Endothelial cell of umbilical vein (primary cell): ENCODE results near the gene SIX5. TPM values are rescaled to one million over a fixed set of nuclear protein-coding genes. Genes with fewer than 3 reads are reported as not detected.

Source experiments
- BruUV-seq: library from RNA; stranded (reverse); fragments of 400-500 nt; replicated peaks from 2 replicates; lab custom pipeline; 2021; lab: Mats Ljungman, UMichigan
- CTCF ChIA-PET: fragments of 300-600, 350-600 bp; sonication (Branson Sonifier 250); formaldehyde crosslinking; loops from one replicate; lab custom pipeline; 2021; ENCODE audit warnings: antibody characterized with exemption, inconsistent platforms; lab: Charles Lee
- POLR2A ChIA-PET: fragments of 300-600, 350-600 bp; sonication (Branson Sonifier 250); formaldehyde crosslinking; loops from one replicate; lab custom pipeline; 2021; ENCODE audit warnings: antibody characterized with exemption, inconsistent platforms; lab: Charles Lee
- DNase-seq: peaks from one replicate; pipeline ENCODE4 v3.0.0-alpha.2; 2011; ENCODE audit warnings: low read depth, low spot score
- FAIRE-seq: peaks from 2 replicates; lab custom pipeline; 2011; peaks lifted over from hg19 to GRCh38; lab: Jason Lieb, UNC
- H2AFZ ChIP-seq: 2 replicates; pipeline ENCODE4 v1.6.0; 2012; ENCODE audit warnings: low read depth, low read length, control low read depth, inconsistent platforms
- H3K27ac ChIP-seq: 2 replicates; pipeline ENCODE4 v1.5.1; 2011; ENCODE audit warnings: low read depth, mild to moderate bottlenecking, control low read depth, low read length, moderate library complexity; ENCODE audit not compliant: insufficient read depth
- H3K27me3 ChIP-seq, 2 experiments: 2 replicates each; pipeline versions ENCODE4 v1.6.0 to v1.6.1; 2011; ENCODE audit warnings: low read length in 2 of 2, mixed read lengths in 1 of 2; ENCODE audit not compliant: control insufficient read depth in 2 of 2, insufficient read depth in 2 of 2
- H3K36me3 ChIP-seq, 2 experiments: 2 replicates in 1 of 2; 3 replicates in 1 of 2; pipeline ENCODE4 v1.5.1; 2011; ENCODE audit warnings: low read length in 2 of 2, mild to moderate bottlenecking in 1 of 2, moderate library complexity in 1 of 2; ENCODE audit not compliant: control insufficient read depth in 2 of 2, insufficient read depth in 2 of 2; ENCODE audit errors: extremely low read depth in 1 of 2
- H3K4me1 ChIP-seq: 3 replicates; pipeline ENCODE4 v1.5.1; 2011; ENCODE audit warnings: mild to moderate bottlenecking, low read length; ENCODE audit not compliant: control insufficient read depth, insufficient read depth; ENCODE audit errors: extremely low read depth
- H3K4me2 ChIP-seq: 2 replicates; pipeline ENCODE4 v1.6.1; 2011; ENCODE audit warnings: low read length, control low read depth, mixed read lengths; ENCODE audit not compliant: insufficient read depth
- H3K4me3 ChIP-seq, 3 experiments: fragments of 200-600 bp in 1 of 3; sonication (generic), shearing (Covaris generic) in 1 of 3; replicated peaks in 1 of 3; 2 replicates each; pipeline ENCODE4 v1.5.1; 2011 to 2016; ENCODE audit warnings: control low read depth in 3 of 3, low read length in 3 of 3, mild to moderate bottlenecking in 2 of 3, inconsistent platforms in 1 of 3, low read depth in 1 of 3, moderate library complexity in 1 of 3; ENCODE audit not compliant: insufficient read depth in 1 of 3
- H3K79me2 ChIP-seq: 2 replicates; pipeline ENCODE4 v1.6.0; 2012; ENCODE audit warnings: low read length, inconsistent platforms; ENCODE audit not compliant: control insufficient read depth, insufficient read depth
- H3K9ac ChIP-seq: replicated peaks from 2 replicates; pipeline ENCODE3; 2011; ENCODE audit warnings: low read length, control low read depth; ENCODE audit not compliant: insufficient read depth; ENCODE audit errors: extremely low read depth
- H3K9me1 ChIP-seq: replicated peaks from 3 replicates; pipeline ENCODE4 v1.6.0; 2011; ENCODE audit warnings: mild to moderate bottlenecking, low read length; ENCODE audit not compliant: control insufficient read depth, insufficient read depth; ENCODE audit errors: extremely low read depth
- H3K9me3 ChIP-seq: replicated peaks from 2 replicates; pipeline ENCODE4 v1.5.1; 2012; ENCODE audit warnings: low read length, inconsistent platforms; ENCODE audit not compliant: control insufficient read depth, insufficient read depth
- H4K20me1 ChIP-seq: replicated peaks from 2 replicates; pipeline ENCODE3; 2011; ENCODE audit warnings: mild to moderate bottlenecking, low read length; ENCODE audit not compliant: control insufficient read depth, insufficient read depth; ENCODE audit errors: extremely low read depth
- CTCF ChIP-seq, 2 donors: IDR thresholded peaks; 1 replicate in 1 of 2; 2 replicates in 1 of 2; pipeline ENCODE4 v1.5.1; 2011; ENCODE audit warnings: low read length in 2 of 2, mild to moderate bottlenecking in 2 of 2, moderate library complexity in 2 of 2, control low read depth in 1 of 2, inconsistent platforms in 1 of 2, low read depth in 1 of 2; ENCODE audit not compliant: insufficient read depth in 1 of 2; ENCODE audit errors: extremely low read depth in 1 of 2
- EZH2 ChIP-seq: IDR thresholded peaks from 2 replicates; pipeline ENCODE4 v1.6.1; 2012; ENCODE audit warnings: borderline replicate concordance, low read depth, mild to moderate bottlenecking, moderate library complexity, low read length, inconsistent platforms; ENCODE audit not compliant: severe bottlenecking
- FOS ChIP-seq: IDR thresholded peaks from 2 replicates; pipeline ENCODE4 v1.6.1; 2011; ENCODE audit warnings: mild to moderate bottlenecking, low read length, moderate library complexity, borderline replicate concordance; ENCODE audit not compliant: insufficient read depth
- GATA2 ChIP-seq: IDR thresholded peaks from 2 replicates; pipeline ENCODE4 v1.7.0; 2011; ENCODE audit warnings: low read depth, mild to moderate bottlenecking, moderate library complexity, mixed read lengths, low read length; ENCODE audit not compliant: insufficient read length, insufficient read depth
- JUN ChIP-seq: IDR thresholded peaks from 2 replicates; pipeline ENCODE4 v1.6.1; 2011; ENCODE audit warnings: borderline replicate concordance, low read depth; ENCODE audit not compliant: insufficient read length, insufficient read depth
- MYC ChIP-seq: IDR thresholded peaks from one replicate; pipeline ENCODE4 v1.6.1; 2011; ENCODE audit warnings: mild to moderate bottlenecking, low read depth, low read length
- POLR2A ChIP-seq: IDR thresholded peaks from 2 replicates; pipeline ENCODE4 v1.6.1; 2012; ENCODE audit warnings: low read depth, mild to moderate bottlenecking, control low read depth, low read length
- POLR2AphosphoS5 ChIP-seq: IDR thresholded peaks from 2 replicates; pipeline ENCODE4 v1.6.1; 2012; ENCODE audit warnings: low read depth, mild to moderate bottlenecking, control low read depth, low read length, moderate library complexity; ENCODE audit not compliant: insufficient read depth
- dilution Hi-C: fragments of 300-500 bp; cut with MboI; formaldehyde crosslinking; loops from one replicate; pipeline ENCODE4 v1.15.0; 2019; ENCODE audit warnings: low sequenced_read_pairs; ENCODE audit not compliant: extremely low pct_ligation_motif_present
- intact Hi-C: fragments of 100-400 bp; cut with micrococcal nuclease; formaldehyde crosslinking; loops from one replicate; pipeline ENCODE4 v1.10.0; 2022
- polyA plus RNA-seq, 4 experiments: library from polyadenylated mRNA; depleted of rRNA in 3 of 4; stranded (reverse) in 3 of 4; unstranded in 1 of 4; fragments of >200 nt; gene quantifications; 2 replicates each; pipeline versions ENCODE4 v1.2.1 to v1.2.3, GENCODE V29; 2011 to 2012; ENCODE audit warnings: missing spikeins in 1 of 4
- total RNA-seq: library from RNA; stranded (reverse); gene quantifications from 2 replicates; pipeline ENCODE4 v1.2.3, GENCODE V29; 2021
- TF ChIP-seq, protein P1 (sequence below): IDR thresholded peaks from 2 replicates; pipeline ENCODE4 v1.6.1; 2011; ENCODE audit not compliant: insufficient read depth, insufficient read length

The SIX5 gene
- total and polyA plus RNA-seq, 2 donors (not counting 3 experiments of a cell fraction or from before 2014, with no cell fraction given) = 13.1 to 16.7 TPM

DNA sequence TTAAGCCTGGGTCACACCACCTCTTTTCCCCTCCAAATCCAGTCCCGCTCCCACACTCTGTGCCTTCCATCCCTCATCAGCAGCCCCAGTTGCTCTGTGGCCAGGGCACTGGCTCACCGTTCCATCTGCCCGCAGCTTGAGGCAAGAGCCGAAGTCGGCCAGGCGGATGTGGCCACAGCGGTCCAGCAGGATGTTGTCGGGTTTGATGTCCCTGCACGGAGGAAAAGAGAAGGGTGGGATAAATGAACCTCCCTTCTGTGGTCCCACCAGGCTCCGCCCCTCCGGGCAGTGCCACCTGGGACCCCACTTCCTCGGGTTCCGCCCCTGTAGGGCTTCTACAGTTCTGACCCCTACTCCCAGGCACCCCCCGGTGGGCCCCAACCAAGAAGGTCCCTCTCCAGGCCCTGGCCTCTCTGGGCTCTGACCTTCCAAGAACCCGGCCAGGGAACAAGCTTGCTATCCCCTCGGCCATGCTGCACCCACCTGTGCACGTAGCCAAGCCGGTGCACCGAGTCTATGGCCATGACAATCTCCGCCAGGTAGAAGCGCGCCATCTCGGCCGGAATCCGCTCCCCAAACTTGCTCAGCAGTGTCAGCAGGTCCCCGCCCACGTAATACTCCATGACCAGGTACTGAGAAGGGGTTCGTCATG, 9.1 kb upstream of the SIX5 start:
- Histone ChIP-seq H3K27me3 (no peaks in the 10 kb centered on the region), H3K4me3 (no peak overlapping the region), H3K4me2 (no peak overlapping the region), H3K9me1 (no peaks in the 10 kb centered on the region), H3K4me1 (peaks cover 5% of the 10 kb centered on the region), H3K79me2 (no peaks in the 10 kb centered on the region), H3K9me3 (no peaks in the 10 kb centered on the region), H2AFZ (no peak overlapping the region), H3K36me3 (peaks cover 3 to 15% of the 10 kb centered on the region in 2 experiments), H4K20me1 (no peaks in the 10 kb centered on the region), H3K27ac (no peak overlapping the region), H3K9ac (no peak overlapping the region)
- no TSS peak for BruUV-seq
- no peak for DNase-seq
- ChIA-PET CTCF (no interaction called here), POLR2A (no interaction called here)
- dilution Hi-C loops (no loop called here), intact Hi-C loops (no loop called here)
- TF ChIP-seq MYC = no peak
- TF ChIP-seq EZH2 = no peak
- TF ChIP-seq FOS = no peak
- no peak for TF ChIP-seq POLR2A
- no peak for TF ChIP-seq GATA2
- no peak for TF ChIP-seq JUN
- no peak for TF ChIP-seq CTCF (IDR thresholded peaks at IDR 0.05; ENCODE audit: extremely low read depth in 1 of 2, insufficient read depth in 1 of 2, low read depth in 1 of 2, low read length in 2 of 2)
- TF ChIP-seq POLR2AphosphoS5 = no peak
- TF ChIP-seq, protein P1, sequence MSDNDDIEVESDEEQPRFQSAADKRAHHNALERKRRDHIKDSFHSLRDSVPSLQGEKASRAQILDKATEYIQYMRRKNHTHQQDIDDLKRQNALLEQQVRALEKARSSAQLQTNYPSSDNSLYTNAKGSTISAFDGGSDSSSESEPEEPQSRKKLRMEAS = no peak
- FAIRE-seq = no peak
